ENCODE measurements around the gene NWD2.

- TF ChIP-seq CTCF (IDR thresholded peaks at IDR 0.05) (no peak), ZFX (IDR thresholded peaks at IDR 0.05; ENCODE audit: borderline replicate concordance) (no peak)
Observed at GRCh38 chr4:37477126-37477525, 232.6 kb downstream of the NWD2 start.

Data from 22Rv1 (cell line).